MG63 (cell line): ENCODE data around the gene NOTCH1. TPM values are rescaled to one million over a fixed set of nuclear protein-coding genes. Genes with fewer than 3 reads are reported as not detected.

Experiments used
- DNase-seq: peaks from one replicate; pipeline ENCODE4 v3.0.0-alpha.2; 2020
- H3K27me3 ChIP-seq: fragments of 250-450 bp; sonication (Bioruptor Pico); 2 replicates; pipeline ENCODE4 v1.5.1; 2020; ENCODE audit warnings: mild to moderate bottlenecking, moderate library complexity
- H3K36me3 ChIP-seq: fragments of 250-450 bp; sonication (Bioruptor Pico); 2 replicates; pipeline ENCODE4 v1.5.1; 2020; ENCODE audit warnings: mild to moderate bottlenecking, moderate library complexity
- H3K4me3 ChIP-seq: fragments of 250-450 bp; sonication (Bioruptor Pico); 2 replicates; pipeline ENCODE4 v1.5.1; 2020; ENCODE audit warnings: mild to moderate bottlenecking, moderate library complexity
- H3K9me3 ChIP-seq: fragments of 250-450 bp; sonication (Bioruptor Pico); 2 replicates; pipeline ENCODE4 v1.5.1; 2020; ENCODE audit warnings: mild to moderate bottlenecking, moderate library complexity
- total RNA-seq: library from RNA; depleted of rRNA; stranded (reverse); fragments of >200 nt; shearing (Covaris generic); gene quantifications from 2 replicates; pipeline ENCODE4 v1.2.3, GENCODE V29; 2014; ENCODE audit warnings: low replicate concordance

The NOTCH1 gene
- total RNA-seq, 1 experiment from 2014 or later: 4.7 TPM

- no peaks in the 10 kb centered on the region for H3K36me3 ChIP-seq
- no peaks in the 10 kb centered on the region for H3K9me3 ChIP-seq
- no peak overlapping the region for H3K4me3 ChIP-seq
- no peaks in the 10 kb centered on the region for H3K27me3 ChIP-seq
- DNase-seq: no peak
Observed at GRCh38 chr9:136507221-136507991, 38.4 kb downstream of the NOTCH1 start.

GRCh38 chr9:136506425-136506824, 39.4 kb downstream of the NOTCH1 start:
- Histone ChIP-seq H3K4me3 (no peak overlapping the region), H3K9me3 (no peaks in the 10 kb centered on the region), H3K36me3 (no peaks in the 10 kb centered on the region), H3K27me3 (no peaks in the 10 kb centered on the region)
- no peak for DNase-seq

- Histone ChIP-seq H3K9me3 (no peaks in the 10 kb centered on the region), H3K4me3 (no peak overlapping the region), H3K27me3 (no peaks in the 10 kb centered on the region), H3K36me3 (no peaks in the 10 kb centered on the region)
- DNase-seq: no peak
Observed at GRCh38 chr9:136505406-136506403, 40.1 kb downstream of the NOTCH1 start.

- DNase-seq: no peak
- Histone ChIP-seq H3K4me3 (no peak overlapping the region), H3K9me3 (no peaks in the 10 kb centered on the region), H3K36me3 (no peaks in the 10 kb centered on the region), H3K27me3 (no peaks in the 10 kb centered on the region)
Observed at GRCh38 chr9:136504512-136505348, 41.1 kb downstream of the NOTCH1 start.

- H3K9me3 ChIP-seq: no peaks in the 10 kb centered on the region
- DNase-seq: no peak
- no peaks in the 10 kb centered on the region for H3K36me3 ChIP-seq
- H3K27me3 ChIP-seq: no peaks in the 10 kb centered on the region
- no peak overlapping the region for H3K4me3 ChIP-seq
Observed at GRCh38 chr9:136502940-136503550, 42.8 kb downstream of the NOTCH1 start.

- H3K27me3 ChIP-seq: no peaks in the 10 kb centered on the region
- DNase-seq: no peak
- H3K4me3 ChIP-seq: no peak overlapping the region
- no peaks in the 10 kb centered on the region for H3K9me3 ChIP-seq
- H3K36me3 ChIP-seq: no peaks in the 10 kb centered on the region
Observed at GRCh38 chr9:136502196-136502595, 43.7 kb downstream of the NOTCH1 start.

GRCh38 chr9:136501686-136502085, 44.2 kb downstream of the NOTCH1 start:
- H3K9me3 ChIP-seq: no peaks in the 10 kb centered on the region
- H3K4me3 ChIP-seq: no peak overlapping the region
- no peaks in the 10 kb centered on the region for H3K27me3 ChIP-seq
- no peak for DNase-seq
- no peaks in the 10 kb centered on the region for H3K36me3 ChIP-seq

GRCh38 chr9:136499935-136500910, 45.6 kb downstream of the NOTCH1 start:
- no peaks in the 10 kb centered on the region for H3K27me3 ChIP-seq
- H3K36me3 ChIP-seq: no peaks in the 10 kb centered on the region
- no peaks in the 10 kb centered on the region for H3K9me3 ChIP-seq
- no peak for DNase-seq
- H3K4me3 ChIP-seq: no peak overlapping the region

- Histone ChIP-seq H3K4me3 (no peak overlapping the region), H3K36me3 (no peaks in the 10 kb centered on the region), H3K9me3 (no peaks in the 10 kb centered on the region), H3K27me3 (no peaks in the 10 kb centered on the region)
- no peak for DNase-seq
Observed at GRCh38 chr9:136499071-136499934, 46.5 kb downstream of the NOTCH1 start.

GRCh38 chr9:136497916-136498695, 47.7 kb downstream of the NOTCH1 start:
- Histone ChIP-seq H3K9me3 (no peaks in the 10 kb centered on the region), H3K4me3 (no peak overlapping the region), H3K27me3 (no peaks in the 10 kb centered on the region), H3K36me3 (no peaks in the 10 kb centered on the region)
- DNase-seq: no peak

- Histone ChIP-seq H3K4me3 (no peak overlapping the region), H3K9me3 (no peaks in the 10 kb centered on the region), H3K36me3 (no peaks in the 10 kb centered on the region), H3K27me3 (no peaks in the 10 kb centered on the region)
- DNase-seq: no peak
Observed at GRCh38 chr9:136496801-136497620, 48.8 kb downstream of the NOTCH1 start.

- no peaks in the 10 kb centered on the region for H3K9me3 ChIP-seq
- DNase-seq: no peak
- H3K4me3 ChIP-seq: no peak overlapping the region
- no peaks in the 10 kb centered on the region for H3K27me3 ChIP-seq
- H3K36me3 ChIP-seq: no peaks in the 10 kb centered on the region
Observed at GRCh38 chr9:136496181-136496580, 49.7 kb downstream of the NOTCH1 start.

- no peaks in the 10 kb centered on the region for H3K36me3 ChIP-seq
- H3K9me3 ChIP-seq: no peaks in the 10 kb centered on the region
- H3K27me3 ChIP-seq: no peaks in the 10 kb centered on the region
- H3K4me3 ChIP-seq: no peak overlapping the region
- no peak for DNase-seq
Observed at GRCh38 chr9:136495238-136495800, 50.5 kb downstream of the NOTCH1 start.
